Adrenal gland (tissue), 5 donors: ENCODE data around the gene DDAH2.

Experiments used
- CTCF ChIP-seq, 6 experiments: fragments of 450-650 bp in 4 of 6; fragments of 200-600 bp in 2 of 6; sonication (generic) in 1 of 6; IDR thresholded peaks; 1 replicate in 5 of 6; 2 replicates in 1 of 6; pipeline versions ENCODE4 v1.5.1 to v1.8.0; 2016 to 2021; ENCODE audit warnings: antibody characterized with exemption in 6 of 6, mild to moderate bottlenecking in 2 of 6, moderate library complexity in 1 of 6
- POLR2A ChIP-seq, 2 donors: fragments of 450-650 bp; IDR thresholded peaks; one replicate each; pipeline ENCODE4 v1.6.1; 2017; ENCODE audit warnings: antibody characterized with exemption in 2 of 2, mild to moderate bottlenecking in 2 of 2, moderate library complexity in 1 of 2
- donor health status: DM: no; HTN: no; CAD: no.

DNA sequence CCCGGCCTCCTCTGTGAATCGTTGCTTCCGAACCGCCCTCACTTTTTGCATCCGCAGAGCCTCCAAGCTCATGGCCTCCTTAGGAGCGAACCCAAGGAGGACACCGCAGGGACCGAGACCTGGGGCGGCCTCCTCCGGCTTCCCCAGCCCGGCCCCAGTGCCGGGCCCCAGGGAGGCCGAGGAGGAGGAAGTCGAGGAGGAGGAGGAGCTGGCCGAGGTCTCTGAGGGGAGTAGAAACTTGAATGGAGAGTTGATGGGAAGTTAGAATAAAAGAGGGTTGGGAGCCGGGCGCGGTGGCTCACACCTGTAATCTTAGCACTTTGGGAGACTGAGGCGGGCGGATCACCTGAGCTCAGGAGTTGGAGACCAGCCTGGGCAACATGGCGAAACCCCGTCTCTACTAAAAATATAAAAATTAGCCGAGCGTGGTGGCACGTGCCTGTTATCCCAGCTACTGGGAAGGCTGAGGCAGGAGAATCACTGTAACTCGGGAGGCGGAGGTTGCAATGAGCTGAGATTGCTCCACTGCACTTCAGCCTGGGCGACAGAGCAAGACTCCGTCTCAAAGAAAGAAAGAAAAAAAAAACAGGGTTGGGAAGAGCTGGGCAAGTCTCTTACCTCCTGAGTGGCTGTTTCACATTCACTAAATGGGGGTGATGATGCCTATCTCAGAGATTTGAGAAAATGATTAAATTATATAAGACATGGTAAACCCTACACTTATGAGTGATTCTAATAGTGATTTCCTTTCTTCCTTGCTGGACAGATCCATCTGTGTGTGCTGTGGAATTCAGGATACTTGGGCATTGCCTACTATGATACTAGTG, 11.5 kb upstream of the DDAH2 start:
- TF ChIP-seq CTCF (IDR thresholded peaks at IDR 0.05), result no peak
- no peak for TF ChIP-seq POLR2A (IDR thresholded peaks at IDR 0.05)
